Naive B cell (primary cell): ENCODE results near the gene MT1F. TPM values are rescaled to one million over a fixed set of nuclear protein-coding genes. Genes with fewer than 3 reads are reported as not detected.
A peak's percentile ranks its signal among the peaks of the same experiment; 100 is the strongest.
"Not testable (repeated sequence)": the region's sequence is repeated elsewhere in the genome, so short reads cannot be mapped to it uniquely, and the experiment has no call there.

Experiments
- ATAC-seq, 2 donors: fragments of 150-1000 bp; cut with Tn5 transposase; 2 replicates each; pipeline ENCODE4 v1.10.0; 2021; ENCODE audit warnings: low read depth in 2 of 2, mild to moderate bottlenecking in 2 of 2, moderate library complexity in 2 of 2
- DNase-seq: peaks from one replicate; pipeline ENCODE4 v3.0.0; 2022
- H3K27ac Mint-ChIP-seq, 6 donors: one replicate each; pipeline ENCODE4 v1.8.0; 2020 to 2022; ENCODE audit warnings: mild to moderate bottlenecking in 6 of 6, mixed read lengths in 6 of 6, moderate library complexity in 5 of 6, inconsistent platforms in 2 of 6
- H3K27me3 Mint-ChIP-seq, 3 donors: one replicate each; pipeline ENCODE4 v1.8.0; 2021 to 2022; ENCODE audit warnings: mixed read lengths in 3 of 3, mild to moderate bottlenecking in 1 of 3
- H3K36me3 Mint-ChIP-seq, 2 donors: one replicate each; pipeline ENCODE4 v1.8.0; 2020 to 2022; ENCODE audit warnings: mixed read lengths in 2 of 2, inconsistent platforms in 1 of 2, mild to moderate bottlenecking in 1 of 2
- H3K4me1 Mint-ChIP-seq, 3 donors: one replicate each; pipeline ENCODE4 v1.8.0; 2020 to 2022; ENCODE audit warnings: mixed read lengths in 3 of 3, inconsistent platforms in 1 of 3, mild to moderate bottlenecking in 1 of 3, moderate library complexity in 1 of 3
- H3K4me3 Mint-ChIP-seq, 8 donors: one replicate each; pipeline ENCODE4 v1.8.0; 2020 to 2022; ENCODE audit warnings: mild to moderate bottlenecking in 8 of 8, mixed read lengths in 8 of 8, moderate library complexity in 8 of 8, inconsistent platforms in 2 of 8
- H3K9me3 Mint-ChIP-seq, 7 donors: one replicate each; pipeline ENCODE4 v1.8.0; 2020 to 2022; ENCODE audit warnings: mixed read lengths in 7 of 7, mild to moderate bottlenecking in 5 of 7, inconsistent platforms in 2 of 7, moderate library complexity in 1 of 7
- polyA plus RNA-seq, 6 donors: library from polyadenylated mRNA; unstranded; fragments of 300-500 nt; fragmentation: Illumina TruSeq; gene quantifications; one replicate each; pipeline ENCODE4 v1.2.3, GENCODE V29; 2021; ENCODE audit warnings: low read depth in 6 of 6

The MT1F gene
- polyA plus RNA-seq, 6 donors from 2014 or later = 4.0 to 10.3 (median 4.6) TPM

- H3K9me3 Mint-ChIP-seq = no peaks in the 10 kb centered on the region
- ATAC-seq = no peak
- H3K27ac Mint-ChIP-seq = peak overlapping the region in 1 of 6 donors; percentile 52
- H3K4me3 Mint-ChIP-seq = peak overlapping the region in 7 of 8 donors; percentile 7 to 66 (median 58)
- peaks cover 0 to 8% of the 10 kb centered on the region in 2 donors for H3K36me3 Mint-ChIP-seq
- H3K4me1 Mint-ChIP-seq = peaks cover 20 to 22% (median 20%) of the 10 kb centered on the region in 3 donors
- H3K27me3 Mint-ChIP-seq = peaks cover 53 to 83% (median 78%) of the 10 kb centered on the region in 3 donors
- DNase-seq = no peak
Measured at GRCh38 chr16:56662357-56663354, 4.9 kb downstream of the MT1F start.

DNA sequence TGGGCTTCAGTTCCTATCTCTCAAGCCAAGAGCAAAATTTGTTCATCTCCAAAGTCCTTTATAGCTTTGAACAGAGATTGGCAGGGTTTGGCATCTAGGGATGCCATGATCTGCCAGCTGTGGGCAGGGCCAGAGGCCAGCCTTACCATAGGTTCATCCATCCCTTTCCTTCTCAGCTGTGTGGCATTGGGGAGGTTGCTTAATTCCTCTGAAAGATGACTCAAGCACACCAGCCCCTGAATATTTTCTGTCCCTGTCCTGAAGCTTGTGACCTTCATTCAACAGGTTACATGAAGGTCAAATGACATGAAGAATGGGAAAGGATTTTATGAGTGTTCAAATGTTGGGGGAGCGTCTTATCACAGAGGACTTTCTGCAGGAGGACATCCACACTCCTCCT lies 6.7 kb downstream of the MT1F start:
- no peak for DNase-seq
- Mint-ChIP-seq H3K4me1 (peaks cover 13 to 21% (median 18%) of the 10 kb centered on the region in 3 donors), H3K27me3 (peaks cover 68 to 97% (median 96%) of the 10 kb centered on the region in 3 donors), H3K4me3 (no peak overlapping the region), H3K27ac (no peak overlapping the region), H3K36me3 (peaks cover 0 to 8% of the 10 kb centered on the region in 2 donors), H3K9me3 (no peaks in the 10 kb centered on the region)
- no peak for ATAC-seq

GRCh38 chr16:56665286-56666261 lies 7.8 kb downstream of the MT1F start:
- not testable (repeated sequence) for H3K27ac Mint-ChIP-seq, H3K9me3 Mint-ChIP-seq, ATAC-seq, H3K4me3 Mint-ChIP-seq, DNase-seq, H3K36me3 Mint-ChIP-seq
- Mint-ChIP-seq H3K4me1 (peaks cover 16 to 26% (median 21%) of the 10 kb centered on the region in 3 donors), H3K27me3 (peaks cover 66 to 99% (median 94%) of the 10 kb centered on the region in 3 donors)

GRCh38 chr16:56667581-56668571 lies 10.1 kb downstream of the MT1F start, which contains the start of gene MT1G:
TSS of gene MT1G (minus strand) at chr16:56668065. CDS start at chr16:56667993, 72 bp downstream.
- peaks cover 0 to 8% of the 10 kb centered on the region in 2 donors for H3K36me3 Mint-ChIP-seq
- no peak within 1 kb of the TSS for H3K27ac Mint-ChIP-seq
- H3K4me3 Mint-ChIP-seq = no peak within 1 kb of the TSS
- peaks cover 80 to 99% (median 94%) of the 10 kb centered on the region in 3 donors for H3K27me3 Mint-ChIP-seq
- no peaks in the 10 kb centered on the region for H3K9me3 Mint-ChIP-seq
- ATAC-seq (no peak), DNase-seq (no peak)
- H3K4me1 Mint-ChIP-seq = peaks cover 12 to 18% (median 13%) of the 10 kb centered on the region in 3 donors

- no peak for DNase-seq
- peak within 1 kb of the TSS in 1 of 6 donors; percentile 33 for H3K27ac Mint-ChIP-seq
- peaks cover 81 to 99% (median 97%) of the 10 kb centered on the region in 3 donors for H3K27me3 Mint-ChIP-seq
- no peaks in the 10 kb centered on the region for H3K9me3 Mint-ChIP-seq
- H3K4me3 Mint-ChIP-seq = peak within 1 kb of the TSS in 1 of 8 donors; percentile 68
- peaks cover 7 to 13% (median 11%) of the 10 kb centered on the region in 3 donors for H3K4me1 Mint-ChIP-seq
- no peaks in the 10 kb centered on the region for H3K36me3 Mint-ChIP-seq
- ATAC-seq = no peak
Measured at GRCh38 chr16:56669005-56669839, 11.5 kb downstream of the MT1F start, which contains the start of gene MT1H. TSS of gene MT1H (plus strand) at chr16:56669814. CDS start at chr16:56669885, 71 bp downstream.

DNA sequence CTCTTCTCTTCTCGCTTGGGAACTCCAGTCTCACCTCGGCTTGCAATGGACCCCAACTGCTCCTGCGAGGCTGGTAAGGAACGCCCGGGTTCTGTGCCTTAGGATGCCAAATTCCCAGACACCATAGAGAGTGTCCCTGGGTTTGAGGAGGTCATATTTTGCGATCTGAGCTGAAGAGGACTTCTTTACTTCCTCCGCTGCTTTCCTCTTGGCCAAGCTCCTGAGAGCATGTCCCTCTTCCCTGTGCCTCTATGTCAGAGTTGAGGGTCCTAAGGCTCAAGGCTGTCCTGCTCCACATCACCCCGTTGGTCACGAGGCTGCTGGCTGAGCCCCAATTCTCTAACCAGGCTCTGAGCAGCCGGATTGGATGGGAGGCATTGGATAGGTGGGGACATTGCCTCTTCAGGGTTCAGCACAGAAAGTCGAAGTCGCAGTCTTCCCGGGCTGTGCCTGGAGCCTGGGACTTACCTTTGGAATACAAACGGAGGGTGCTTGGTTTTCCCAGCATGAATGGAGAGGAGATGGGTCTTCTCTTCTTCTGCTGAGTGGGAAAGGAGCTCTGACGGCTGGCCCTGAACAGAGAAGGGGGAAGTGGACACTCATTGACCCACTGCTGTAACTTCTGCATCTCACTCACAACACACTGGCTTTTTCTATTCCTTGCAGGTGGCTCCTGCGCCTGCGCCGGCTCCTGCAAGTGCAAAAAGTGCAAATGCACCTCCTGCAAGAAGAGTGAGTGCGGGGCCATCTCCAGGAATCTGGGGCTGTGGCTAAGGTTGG lies 12.3 kb downstream of the MT1F start:
- Mint-ChIP-seq H3K27me3 (peaks cover 79 to 99% (median 97%) of the 10 kb centered on the region in 3 donors), H3K4me3 (peak overlapping the region in 1 of 8 donors; percentile 68), H3K36me3 (no peaks in the 10 kb centered on the region), H3K27ac (peak overlapping the region in 1 of 6 donors; percentile 33), H3K4me1 (peaks cover 7 to 13% (median 11%) of the 10 kb centered on the region in 3 donors), H3K9me3 (no peaks in the 10 kb centered on the region)
- ATAC-seq = no peak
- no peak for DNase-seq

- Mint-ChIP-seq H3K4me3 (no peak overlapping the region), H3K27me3 (peaks cover 79 to 99% (median 97%) of the 10 kb centered on the region in 3 donors), H3K4me1 (peaks cover 11 to 17% (median 15%) of the 10 kb centered on the region in 3 donors), H3K27ac (no peak overlapping the region), H3K9me3 (peaks cover 0 to 4% (median 0%) of the 10 kb centered on the region in 7 donors), H3K36me3 (peaks cover 0 to 5% of the 10 kb centered on the region in 2 donors)
- no peak for ATAC-seq
- no peak for DNase-seq
Measured at GRCh38 chr16:56670620-56670934, 12.8 kb downstream of the MT1F start.

DNA sequence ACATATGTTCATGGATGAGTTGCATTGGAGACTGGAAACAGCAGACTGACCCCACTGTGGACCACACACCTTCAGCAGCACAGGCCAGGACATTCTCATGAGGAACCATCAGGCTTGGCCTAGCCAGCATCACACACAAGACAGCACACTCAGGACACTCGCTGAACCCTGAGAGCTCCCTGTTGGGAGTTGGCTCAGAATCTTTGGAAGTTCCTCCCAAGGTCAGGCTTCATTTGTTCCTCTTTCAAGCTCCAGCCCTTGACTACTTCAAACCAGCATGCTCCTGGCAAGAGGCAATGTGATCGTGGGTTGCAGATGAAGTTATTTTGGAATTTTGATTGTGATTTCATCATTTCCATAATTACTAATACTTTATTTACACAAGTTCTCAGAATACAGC lies 13.9 kb downstream of the MT1F start:
- DNase-seq, ATAC-seq, H3K9me3 Mint-ChIP-seq, H3K27ac Mint-ChIP-seq, H3K36me3 Mint-ChIP-seq, H3K4me3 Mint-ChIP-seq: not testable (repeated sequence)
- H3K4me1 Mint-ChIP-seq = peaks cover 11 to 27% (median 22%) of the 10 kb centered on the region in 3 donors
- peaks cover 72 to 98% (median 97%) of the 10 kb centered on the region in 3 donors for H3K27me3 Mint-ChIP-seq

GRCh38 chr16:56672171-56672570 lies 14.4 kb downstream of the MT1F start:
- not testable (repeated sequence) for H3K4me3 Mint-ChIP-seq, DNase-seq, H3K36me3 Mint-ChIP-seq, H3K9me3 Mint-ChIP-seq, H3K27ac Mint-ChIP-seq, ATAC-seq
- H3K27me3 Mint-ChIP-seq = peaks cover 71 to 98% (median 97%) of the 10 kb centered on the region in 3 donors
- peaks cover 11 to 28% (median 22%) of the 10 kb centered on the region in 3 donors for H3K4me1 Mint-ChIP-seq

DNA sequence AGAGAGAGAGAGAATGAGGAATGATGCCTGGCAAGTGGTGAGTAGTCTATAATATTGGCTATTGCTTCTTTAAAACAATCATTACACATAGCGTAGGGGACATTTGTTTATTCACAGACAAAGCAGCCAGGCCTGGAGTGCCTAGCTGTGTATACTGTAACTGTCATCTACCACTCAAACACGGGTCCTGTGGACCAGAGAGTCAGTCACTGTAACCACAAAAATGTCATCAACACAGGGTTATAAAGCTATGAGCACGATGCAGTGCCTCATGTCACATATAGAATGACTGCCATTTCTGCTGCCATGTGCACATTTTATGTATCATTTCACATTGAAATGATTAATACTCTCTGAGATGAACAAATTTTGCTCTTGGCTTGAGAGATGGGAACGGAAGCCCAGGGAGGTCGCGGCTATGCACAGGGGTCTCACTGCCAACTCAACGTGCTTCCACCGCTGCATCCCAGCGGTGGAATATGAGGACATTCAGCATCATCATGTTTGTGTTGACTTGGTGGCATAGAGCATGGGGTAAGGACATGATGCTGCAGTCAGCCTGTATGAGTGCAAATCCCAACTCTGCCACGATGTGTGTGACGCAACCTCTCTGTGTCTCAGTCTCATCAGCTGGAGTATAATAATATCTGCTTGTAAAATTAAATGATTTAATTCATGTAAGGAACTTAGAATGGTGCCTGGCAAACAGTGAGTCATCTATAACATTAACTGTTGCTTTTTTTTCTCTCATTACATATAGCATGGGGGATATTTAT lies 15.2 kb downstream of the MT1F start:
- Mint-ChIP-seq H3K4me1 (peaks cover 11 to 28% (median 22%) of the 10 kb centered on the region in 3 donors), H3K4me3 (no peak overlapping the region), H3K27me3 (peaks cover 64 to 98% (median 97%) of the 10 kb centered on the region in 3 donors), H3K9me3 (peaks cover 0 to 4% (median 0%) of the 10 kb centered on the region in 7 donors), H3K36me3 (peaks cover 0 to 7% of the 10 kb centered on the region in 2 donors), H3K27ac (no peak overlapping the region)
- DNase-seq (no peak), ATAC-seq (no peak)
